HG03025 (cell line): ENCODE measurements around the gene OR8B12.

Experiments
- ATAC-seq: cut with Tn5 transposase; IDR thresholded peaks from one replicate; pipeline ENCODE4 v1.9.1; 2021; ENCODE audit warnings: mild to moderate bottlenecking, moderate library complexity; ENCODE audit not compliant: unreplicated experiment, low FRiP score

OR8B12 gene

GRCh38 chr11:124543554-124543953, at the start of gene OR8B12:
Gene OR8B12, minus strand, starts transcription at chr11:124543654. Its CDS starts 0 bp downstream, at chr11:124543654.
- no peak for ATAC-seq

GRCh38 chr11:124592627-124593026, 49.2 kb upstream of the OR8B12 start:
- ATAC-seq: no peak

- ATAC-seq: no peak
Measured at GRCh38 chr11:124591430-124591829, 48.0 kb upstream of the OR8B12 start.

DNA sequence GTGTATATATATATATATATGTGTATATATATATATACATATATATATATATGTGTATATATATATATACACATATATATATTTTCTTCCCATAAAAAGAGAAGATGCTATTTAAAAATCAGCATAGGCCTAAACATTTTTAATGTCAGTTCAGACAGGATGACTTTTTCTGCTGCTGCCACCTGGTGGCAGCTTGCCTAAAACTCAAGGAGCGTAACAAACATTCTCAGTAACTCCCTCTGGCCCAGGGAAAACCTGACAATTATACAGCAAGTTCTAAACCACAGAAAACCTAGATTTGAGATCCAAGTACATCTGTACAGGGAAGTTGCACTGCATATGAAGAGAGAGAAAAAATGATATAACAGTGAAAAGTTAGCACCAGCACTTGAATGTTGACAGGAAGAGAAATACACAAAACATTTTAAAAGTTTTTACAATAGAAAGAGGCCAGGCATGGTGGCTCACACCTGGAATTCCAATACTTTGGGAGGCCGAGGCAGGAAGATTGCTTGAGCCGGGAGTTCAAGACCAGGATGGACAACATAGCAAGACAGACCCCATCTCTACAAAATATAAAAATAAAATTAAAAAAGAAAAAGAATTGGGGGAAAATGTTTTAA, 42.9 kb upstream of the OR8B12 start:
- no peak for ATAC-seq

GRCh38 chr11:124584681-124585372, 41.4 kb upstream of the OR8B12 start:
- ATAC-seq: no peak

- ATAC-seq: no peak
Measured at GRCh38 chr11:124583781-124584180, 40.3 kb upstream of the OR8B12 start.

DNA sequence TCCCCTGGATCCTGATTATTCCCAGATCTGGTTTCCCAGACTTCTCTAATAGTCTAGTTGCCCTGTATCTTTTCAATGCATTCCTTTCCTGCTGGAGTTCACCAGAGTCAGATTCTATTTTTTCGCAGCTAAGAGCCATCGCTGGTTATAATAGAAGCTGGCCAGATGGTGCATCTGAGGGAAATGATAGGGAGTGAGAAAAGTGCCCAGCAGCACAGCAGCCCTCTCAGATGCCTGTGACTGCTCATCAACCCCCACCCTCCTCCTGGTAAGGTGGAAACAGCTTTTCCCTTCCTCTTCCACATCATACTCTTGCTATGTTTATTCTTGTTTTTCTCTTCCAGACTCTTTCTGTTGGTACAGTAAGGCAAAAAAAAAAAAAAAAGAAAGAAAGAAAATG, 39.1 kb upstream of the OR8B12 start:
- ATAC-seq: no peak

- ATAC-seq: no peak
Measured at GRCh38 chr11:124581817-124582216, 38.4 kb upstream of the OR8B12 start.

DNA sequence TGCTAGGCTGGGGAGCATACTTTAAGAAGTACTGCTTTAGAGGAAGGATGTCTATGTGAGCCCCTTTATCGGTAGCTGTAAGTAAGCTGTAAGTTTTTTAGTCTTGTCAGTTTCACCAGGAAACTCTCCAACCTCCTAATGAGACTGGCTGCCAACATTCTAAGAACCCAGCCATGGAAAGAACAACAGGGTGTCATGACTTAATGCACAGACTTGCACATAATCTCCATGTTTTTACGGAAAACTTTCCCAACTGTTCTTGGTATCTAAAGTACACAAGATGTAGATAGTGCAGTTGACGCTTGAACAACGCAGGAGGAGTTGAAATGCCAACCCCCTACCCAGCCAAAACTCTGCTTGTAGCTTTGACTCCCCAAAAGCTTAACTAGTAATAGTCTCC, 35.3 kb upstream of the OR8B12 start:
- no peak for ATAC-seq

- no peak for ATAC-seq
Measured at GRCh38 chr11:124577716-124578427, 34.4 kb upstream of the OR8B12 start.

GRCh38 chr11:124570160-124570559, 26.7 kb upstream of the OR8B12 start:
- ATAC-seq: no peak

DNA sequence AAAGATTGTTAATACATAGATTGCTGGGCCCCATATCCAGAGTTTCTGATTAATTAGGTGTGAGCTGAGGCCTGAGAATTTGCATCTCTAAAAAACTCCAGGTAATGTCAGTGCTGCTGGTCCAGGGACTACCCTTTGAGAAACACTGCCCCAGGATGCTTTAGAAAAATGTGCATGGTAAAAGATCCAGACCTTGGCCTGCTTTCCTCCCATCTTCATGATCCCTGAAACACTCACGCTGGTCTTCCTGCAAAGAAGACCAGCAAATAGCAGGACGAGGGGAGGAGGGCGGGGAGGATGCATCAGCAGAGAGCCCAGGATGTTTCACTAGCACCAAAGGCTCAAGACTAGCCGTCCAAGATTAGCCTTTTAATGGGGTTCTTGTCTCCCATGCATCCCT, 26.2 kb upstream of the OR8B12 start, which contains the start of gene OR8A1:
OR8A1 (plus strand) TSS at position 301 of the 400 bp plus-strand sequence. CDS start 123 bp downstream, outside the sequence.
- no peak for ATAC-seq

GRCh38 chr11:124556828-124557227, 13.4 kb upstream of the OR8B12 start:
- no peak for ATAC-seq

- ATAC-seq: no peak
Measured at GRCh38 chr11:124551987-124552386, 8.5 kb upstream of the OR8B12 start.

DNA sequence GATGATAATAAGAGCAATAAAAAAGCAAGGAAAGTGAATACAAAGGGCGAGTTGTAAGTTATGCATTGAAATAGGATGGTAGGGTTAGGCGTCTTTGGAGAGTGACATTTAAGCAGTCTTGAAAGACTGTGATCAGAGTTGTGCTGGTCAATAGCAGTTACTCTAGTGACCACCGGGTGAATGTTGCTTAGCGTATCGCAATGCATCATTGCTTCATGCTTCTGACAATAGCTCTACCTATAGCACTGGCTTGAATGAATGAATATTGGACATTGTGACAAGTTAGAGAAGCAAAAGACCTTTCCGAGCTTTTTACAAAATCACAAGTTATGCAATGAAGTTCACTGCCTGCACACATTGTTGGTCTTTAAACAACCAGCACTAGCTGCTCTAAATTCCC, 7.7 kb upstream of the OR8B12 start:
- no peak for ATAC-seq

- no peak for ATAC-seq
Measured at GRCh38 chr11:124543145-124543544, 309 bp downstream of the OR8B12 start.

DNA sequence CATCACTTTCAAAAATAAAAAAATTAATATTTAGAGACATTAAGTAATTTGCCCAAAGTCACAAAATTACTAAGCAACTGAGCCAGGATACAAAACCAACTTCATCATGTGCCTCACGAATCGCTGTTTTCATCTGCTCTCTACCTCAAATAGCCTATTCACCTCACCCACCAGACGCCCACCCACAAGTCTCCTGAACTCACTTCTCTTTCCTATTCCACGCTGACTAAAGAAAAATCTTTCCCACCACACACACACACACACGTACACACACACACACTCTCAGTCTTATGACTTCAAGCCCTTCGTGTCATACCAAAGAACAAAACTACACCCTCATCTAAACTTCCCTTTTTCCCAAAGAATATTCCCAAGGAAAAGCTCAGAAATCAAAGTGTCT, 2.2 kb downstream of the OR8B12 start:
- ATAC-seq: no peak

DNA sequence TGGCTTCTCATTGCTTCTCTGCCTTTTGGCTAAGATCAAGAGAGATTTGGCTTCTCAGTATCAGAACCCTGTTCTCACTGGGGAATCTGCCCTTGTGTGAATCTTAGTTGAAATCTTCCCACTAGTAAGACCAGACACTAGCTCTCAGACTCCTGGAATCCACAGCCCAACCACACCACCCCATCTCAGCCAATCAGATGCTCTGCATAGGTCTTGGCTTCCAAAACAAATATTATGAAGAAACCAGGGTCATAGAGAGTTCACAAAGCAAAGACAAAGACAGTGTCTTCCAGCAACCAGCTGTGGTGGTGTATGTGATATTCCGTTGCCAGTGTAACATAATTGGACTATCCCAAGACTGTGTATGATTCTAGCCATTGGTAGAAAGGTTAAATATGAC, 5.4 kb downstream of the OR8B12 start:
- ATAC-seq: no peak

DNA sequence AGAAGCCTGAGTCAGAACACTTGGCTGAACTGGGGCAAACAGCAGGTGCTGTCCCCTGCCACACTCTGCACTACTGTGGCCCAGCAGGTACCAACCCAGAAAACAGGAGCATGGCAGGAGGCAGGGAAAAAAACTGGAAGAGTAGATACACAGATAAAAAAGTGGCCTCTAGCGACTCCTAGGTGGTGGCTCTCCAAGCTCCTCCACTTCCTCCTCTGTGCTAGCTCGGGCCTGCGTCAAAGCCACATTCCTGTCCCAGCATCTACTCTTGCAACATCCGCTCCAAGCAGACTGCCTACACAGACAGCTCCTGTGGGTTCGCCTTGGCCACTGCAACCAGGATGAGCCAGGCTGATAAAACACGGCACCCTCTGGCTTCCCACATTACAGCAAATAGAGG, 6.9 kb downstream of the OR8B12 start:
- ATAC-seq: no peak

GRCh38 chr11:124535552-124536232, 7.8 kb downstream of the OR8B12 start:
- no peak for ATAC-seq

DNA sequence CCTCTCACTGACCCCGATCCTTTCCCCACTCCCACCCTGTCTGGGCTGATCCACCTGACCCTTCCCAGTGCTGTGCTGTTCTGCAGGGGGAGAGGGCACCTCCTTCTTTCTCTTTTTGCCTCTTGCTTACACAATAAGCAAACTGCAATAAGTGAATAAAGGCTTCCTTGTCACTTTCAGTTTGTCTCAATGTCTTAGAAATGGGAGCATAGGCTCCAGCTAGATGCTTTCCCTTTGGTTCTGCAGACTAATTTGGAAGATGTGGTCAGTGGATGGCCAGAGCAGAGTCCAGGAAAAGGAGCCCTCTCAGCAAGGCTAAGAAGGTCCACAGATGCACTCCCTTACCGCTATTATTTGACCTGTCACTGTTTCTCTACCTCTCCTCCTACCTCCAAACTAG, 9.4 kb downstream of the OR8B12 start:
- ATAC-seq: no peak
